PC-9 (cell line): Measurements from ENCODE around the gene GDF7.

Source experiments
- EZH2 ChIP-seq: fragments of 200-600 bp; sonication (generic); IDR thresholded peaks from 2 replicates; pipeline ENCODE4 v1.8.0; 2017; ENCODE audit warnings: antibody characterized with exemption, low read depth
- TF ChIP-seq, protein P1 (sequence below): fragments of 200-600 bp; sonication (generic); conservative IDR thresholded peaks from 2 replicates; pipeline ENCODE4 v1.6.1; 2017; ENCODE audit warnings: mixed run types, antibody characterized with exemption, mild to moderate bottlenecking, moderate library complexity

GRCh38 chr2:20647738-20648137, 19.2 kb upstream of the GDF7 start:
- TF ChIP-seq, protein P1, sequence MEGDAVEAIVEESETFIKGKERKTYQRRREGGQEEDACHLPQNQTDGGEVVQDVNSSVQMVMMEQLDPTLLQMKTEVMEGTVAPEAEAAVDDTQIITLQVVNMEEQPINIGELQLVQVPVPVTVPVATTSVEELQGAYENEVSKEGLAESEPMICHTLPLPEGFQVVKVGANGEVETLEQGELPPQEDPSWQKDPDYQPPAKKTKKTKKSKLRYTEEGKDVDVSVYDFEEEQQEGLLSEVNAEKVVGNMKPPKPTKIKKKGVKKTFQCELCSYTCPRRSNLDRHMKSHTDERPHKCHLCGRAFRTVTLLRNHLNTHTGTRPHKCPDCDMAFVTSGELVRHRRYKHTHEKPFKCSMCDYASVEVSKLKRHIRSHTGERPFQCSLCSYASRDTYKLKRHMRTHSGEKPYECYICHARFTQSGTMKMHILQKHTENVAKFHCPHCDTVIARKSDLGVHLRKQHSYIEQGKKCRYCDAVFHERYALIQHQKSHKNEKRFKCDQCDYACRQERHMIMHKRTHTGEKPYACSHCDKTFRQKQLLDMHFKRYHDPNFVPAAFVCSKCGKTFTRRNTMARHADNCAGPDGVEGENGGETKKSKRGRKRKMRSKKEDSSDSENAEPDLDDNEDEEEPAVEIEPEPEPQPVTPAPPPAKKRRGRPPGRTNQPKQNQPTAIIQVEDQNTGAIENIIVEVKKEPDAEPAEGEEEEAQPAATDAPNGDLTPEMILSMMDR = no peak
- TF ChIP-seq EZH2 = no peak
